ENCODE results near the gene MTMR10. TPM values are rescaled to one million over a fixed set of nuclear protein-coding genes. Genes with fewer than 3 reads are reported as not detected.

Gene MTMR10
- total RNA-seq, 1 experiment from 2014 or later, result 7.6 TPM

DNA sequence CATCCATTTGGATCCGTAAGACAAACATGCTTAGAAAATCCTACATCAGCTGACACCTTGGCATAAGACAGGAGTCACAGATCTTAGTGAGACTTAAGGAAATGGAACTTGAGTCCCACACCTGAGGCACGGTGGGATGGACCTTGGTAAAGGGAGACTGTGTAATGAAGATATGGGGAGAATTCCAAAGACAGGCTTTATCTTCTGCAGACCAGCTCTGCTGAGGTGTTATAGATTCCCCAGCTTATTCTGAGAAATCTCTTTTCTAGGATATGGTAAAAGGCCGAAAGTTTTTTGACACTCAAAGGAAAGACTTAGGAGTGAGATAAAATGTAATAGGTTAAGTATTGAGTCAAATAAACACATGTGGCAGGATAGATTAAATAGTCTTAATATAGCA, 8.3 kb upstream of the MTMR10 start:
- no peak overlapping the region for H3K4me2 ChIP-seq (ENCODE audit: low read length)
- no peaks in the 10 kb centered on the region for H3K9me3 ChIP-seq (ENCODE audit: low read length)
- H3K4me1 ChIP-seq (ENCODE audit: insufficient read depth, low read length), result no peaks in the 10 kb centered on the region
- H3K27ac ChIP-seq (ENCODE audit: low read length), result no peak overlapping the region
- H3F3A ChIP-seq (ENCODE audit: low read length, unreplicated experiment), result no peaks in the 10 kb centered on the region
- intact Hi-C loops (cut with micrococcal nuclease), result loop anchor here (5.0 to 10.0 kb wide), 2 partner anchors 175 to 197 kb away; no protein-coding TSS in a partner anchor
- DNase-seq (no peak), ATAC-seq (no peak)
- TF ChIP-seq EZH2 (IDR thresholded peaks at IDR 0.05; ENCODE audit: low read length, unreplicated experiment), result no peak
- TF ChIP-seq EZH2phosphoT487 (IDR thresholded peaks at IDR 0.05; ENCODE audit: borderline replicate concordance, low read length), result no peak
- TF ChIP-seq, protein P1, sequence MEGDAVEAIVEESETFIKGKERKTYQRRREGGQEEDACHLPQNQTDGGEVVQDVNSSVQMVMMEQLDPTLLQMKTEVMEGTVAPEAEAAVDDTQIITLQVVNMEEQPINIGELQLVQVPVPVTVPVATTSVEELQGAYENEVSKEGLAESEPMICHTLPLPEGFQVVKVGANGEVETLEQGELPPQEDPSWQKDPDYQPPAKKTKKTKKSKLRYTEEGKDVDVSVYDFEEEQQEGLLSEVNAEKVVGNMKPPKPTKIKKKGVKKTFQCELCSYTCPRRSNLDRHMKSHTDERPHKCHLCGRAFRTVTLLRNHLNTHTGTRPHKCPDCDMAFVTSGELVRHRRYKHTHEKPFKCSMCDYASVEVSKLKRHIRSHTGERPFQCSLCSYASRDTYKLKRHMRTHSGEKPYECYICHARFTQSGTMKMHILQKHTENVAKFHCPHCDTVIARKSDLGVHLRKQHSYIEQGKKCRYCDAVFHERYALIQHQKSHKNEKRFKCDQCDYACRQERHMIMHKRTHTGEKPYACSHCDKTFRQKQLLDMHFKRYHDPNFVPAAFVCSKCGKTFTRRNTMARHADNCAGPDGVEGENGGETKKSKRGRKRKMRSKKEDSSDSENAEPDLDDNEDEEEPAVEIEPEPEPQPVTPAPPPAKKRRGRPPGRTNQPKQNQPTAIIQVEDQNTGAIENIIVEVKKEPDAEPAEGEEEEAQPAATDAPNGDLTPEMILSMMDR (conservative IDR thresholded peaks at IDR 0.05; ENCODE audit: low read depth, low read length), result no peak
- H3K9ac ChIP-seq (ENCODE audit: low read length), result no peak overlapping the region
- H3K36me3 ChIP-seq (ENCODE audit: low read depth, low read length), result no peaks in the 10 kb centered on the region
- H3K79me2 ChIP-seq (ENCODE audit: low read length), result no peaks in the 10 kb centered on the region
- H3K9me2 ChIP-seq (replicated peaks; ENCODE audit: low read length), result no peaks in the 10 kb centered on the region
- CTCF ChIA-PET, result no interaction called here
- H2AFZ ChIP-seq (ENCODE audit: low read length), result no peak overlapping the region
- H4K20me1 ChIP-seq (ENCODE audit: low read length), result no peaks in the 10 kb centered on the region
- no peak overlapping the region for H3K4me3 ChIP-seq (ENCODE audit: low read length)
- no TSS peak for BruUV-seq (replicated peaks)
- peaks cover 50% of the 10 kb centered on the region for H3K27me3 ChIP-seq (ENCODE audit: low read length)
- POLR2A ChIA-PET (ENCODE audit: unreplicated experiment), result no interaction called here

DNA sequence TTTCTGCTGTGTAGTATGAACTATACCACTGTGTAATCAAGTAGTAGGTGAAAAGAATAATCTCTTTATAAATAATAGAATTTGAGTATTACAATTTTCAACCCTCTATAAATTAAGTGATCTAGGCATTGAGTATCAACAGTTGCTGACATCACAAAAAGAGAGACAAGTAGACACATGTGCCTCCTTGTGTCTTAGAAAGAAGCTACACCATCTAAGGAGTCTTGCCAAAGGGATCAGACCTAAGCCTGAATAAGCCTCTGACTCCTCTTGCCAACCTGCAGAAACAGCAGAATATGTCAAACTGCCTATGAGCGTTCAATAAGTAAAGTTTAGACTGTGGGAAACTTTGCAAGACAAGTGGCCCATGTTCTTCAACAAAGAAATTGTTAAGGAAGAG, 5.8 kb upstream of the MTMR10 start:
- POLR2A ChIA-PET (ENCODE audit: unreplicated experiment), result no interaction called here
- Histone ChIP-seq H3K4me3 (ENCODE audit: low read length) (no peak overlapping the region), H3K4me1 (ENCODE audit: insufficient read depth, low read length) (peaks cover 3% of the 10 kb centered on the region; the same call in 1 of the 2 replicates), H3K9me2 (replicated peaks; ENCODE audit: low read length) (no peaks in the 10 kb centered on the region), H3K36me3 (ENCODE audit: low read depth, low read length) (no peaks in the 10 kb centered on the region), H3K79me2 (ENCODE audit: low read length) (no peaks in the 10 kb centered on the region), H3K27ac (ENCODE audit: low read length) (no peak overlapping the region), H3K27me3 (ENCODE audit: low read length) (peaks cover 28% of the 10 kb centered on the region), H3K9me3 (ENCODE audit: low read length) (no peaks in the 10 kb centered on the region), H3K4me2 (ENCODE audit: low read length) (no peak overlapping the region), H4K20me1 (ENCODE audit: low read length) (no peaks in the 10 kb centered on the region), H2AFZ (ENCODE audit: low read length) (no peak overlapping the region), H3K9ac (ENCODE audit: low read length) (no peak overlapping the region), H3F3A (ENCODE audit: low read length, unreplicated experiment) (no peaks in the 10 kb centered on the region)
- no TSS peak for BruUV-seq (replicated peaks)
- DNase-seq (no peak), ATAC-seq (no peak; the same call in 1 of the 2 replicates)
- TF ChIP-seq EZH2 (IDR thresholded peaks at IDR 0.05; ENCODE audit: low read length, unreplicated experiment) (no peak), EZH2phosphoT487 (IDR thresholded peaks at IDR 0.05; ENCODE audit: borderline replicate concordance, low read length) (no peak)
- CTCF ChIA-PET, result no interaction called here
- intact Hi-C loops (cut with micrococcal nuclease), result loop anchor here (5.0 to 10.0 kb wide), 2 partner anchors 172 to 195 kb away; no protein-coding TSS in a partner anchor

DNA sequence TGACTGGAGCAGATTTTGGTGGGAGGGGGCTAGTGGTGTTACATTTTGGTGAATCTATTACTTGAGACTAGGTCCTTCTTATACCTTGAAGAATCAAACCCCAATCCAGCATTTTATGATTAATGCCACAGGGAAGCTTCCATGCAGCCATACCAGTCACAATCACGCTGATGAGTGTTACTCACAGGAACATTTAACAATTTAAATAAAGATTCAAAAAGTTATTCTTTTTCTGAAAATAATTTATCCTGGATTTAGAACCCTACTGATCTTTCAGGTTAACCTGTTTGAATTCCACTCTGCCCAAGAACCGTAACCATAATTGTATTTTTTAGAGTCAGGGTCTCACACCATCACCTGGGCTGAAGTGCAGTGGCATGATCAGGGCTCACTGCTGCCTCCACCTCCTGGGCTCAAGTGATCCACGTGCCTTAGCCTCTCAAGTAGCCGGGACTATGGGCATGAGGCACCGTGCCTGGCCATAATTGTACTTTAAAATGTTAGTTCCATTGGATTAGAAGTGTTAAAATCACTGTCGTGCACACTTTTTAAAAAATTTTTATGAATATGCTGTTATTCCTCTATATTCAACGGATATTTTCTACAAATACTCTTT, 929 bp upstream of the MTMR10 start:
- ATAC-seq (no peak), DNase-seq (no peak)
- peak overlapping the region; percentile 95 for H3K4me2 ChIP-seq (ENCODE audit: low read length)
- H3K9me3 ChIP-seq (ENCODE audit: low read length), result no peaks in the 10 kb centered on the region
- H3K27me3 ChIP-seq (ENCODE audit: low read length), result no peaks in the 10 kb centered on the region
- no peaks in the 10 kb centered on the region for H4K20me1 ChIP-seq (ENCODE audit: low read length)
- BruUV-seq (replicated peaks), result TSS peak; percentile 82
- H3K9ac ChIP-seq (ENCODE audit: low read length), result peak overlapping the region; percentile 89
- ChIA-PET POLR2A (ENCODE audit: unreplicated experiment) (no interaction called here), CTCF (no interaction called here)
- peak overlapping the region; percentile 100 for H3K4me3 ChIP-seq (ENCODE audit: low read length)
- peaks cover 20% of the 10 kb centered on the region for H3K4me1 ChIP-seq (ENCODE audit: insufficient read depth, low read length)
- intact Hi-C loops (cut with micrococcal nuclease), result loop anchor here (5.0 to 10.0 kb wide), 2 partner anchors 168 to 495 kb away; no protein-coding TSS in a partner anchor
- H3F3A ChIP-seq (ENCODE audit: low read length, unreplicated experiment), result no peaks in the 10 kb centered on the region
- 0 out of 2 replicates have a peak overlapping the region, but pooled peaks have one; percentile 22 for H3K27ac ChIP-seq (ENCODE audit: low read length)
- H3K36me3 ChIP-seq (ENCODE audit: low read depth, low read length), result no peaks in the 10 kb centered on the region
- TF ChIP-seq EZH2phosphoT487 (IDR thresholded peaks at IDR 0.05; ENCODE audit: borderline replicate concordance, low read length) (no peak), EZH2 (IDR thresholded peaks at IDR 0.05; ENCODE audit: low read length, unreplicated experiment) (no peak)
- TF ChIP-seq, protein P1 (conservative IDR thresholded peaks at IDR 0.05; ENCODE audit: low read depth, low read length), result no peak
- H3K79me2 ChIP-seq (ENCODE audit: low read length), result peaks cover 20% of the 10 kb centered on the region
- peak overlapping the region; percentile 95 for H2AFZ ChIP-seq (ENCODE audit: low read length)
- H3K9me2 ChIP-seq (replicated peaks; ENCODE audit: low read length), result no peaks in the 10 kb centered on the region

Measured in PC-3 (cell line).